GM19452 (cell line): ENCODE measurements around the gene FBRSL1.
A peak's percentile ranks its signal among the peaks of the same experiment; 100 is the strongest.
"Not testable (repeated sequence)": the region's sequence is repeated elsewhere in the genome, so short reads cannot be mapped to it uniquely, and the experiment has no call there.

Source experiments
- ATAC-seq: cut with Tn5 transposase; IDR thresholded peaks from one replicate; pipeline ENCODE4 v1.9.1; 2021; ENCODE audit not compliant: unreplicated experiment

FBRSL1 gene

GRCh38 chr12:132522592-132523380 lies 32.8 kb downstream of the FBRSL1 start:
- ATAC-seq = no peak

- peak; percentile 69 for ATAC-seq
These were observed 33.8 kb downstream of the FBRSL1 start for GRCh38 chr12:132523576-132524331.

GRCh38 chr12:132524405-132524804 lies 34.5 kb downstream of the FBRSL1 start:
- ATAC-seq = no peak

GRCh38 chr12:132525011-132525832 lies 35.3 kb downstream of the FBRSL1 start:
- no peak for ATAC-seq

- ATAC-seq = no peak
These were observed 36.0 kb downstream of the FBRSL1 start for GRCh38 chr12:132525833-132526455.

- no peak for ATAC-seq
These were observed 37.4 kb downstream of the FBRSL1 start for GRCh38 chr12:132527186-132527882.

- ATAC-seq = no peak
These were observed 37.9 kb downstream of the FBRSL1 start for GRCh38 chr12:132527883-132528264.

GRCh38 chr12:132528564-132529106 lies 38.7 kb downstream of the FBRSL1 start:
- ATAC-seq = no peak

GRCh38 chr12:132529156-132529839 lies 39.3 kb downstream of the FBRSL1 start:
- no peak for ATAC-seq

GRCh38 chr12:132529906-132530305 lies 40.0 kb downstream of the FBRSL1 start:
- no peak for ATAC-seq

- ATAC-seq = no peak
These were observed 40.5 kb downstream of the FBRSL1 start for GRCh38 chr12:132530447-132530846.

GRCh38 chr12:132530851-132531250 lies 40.9 kb downstream of the FBRSL1 start:
- no peak for ATAC-seq

GRCh38 chr12:132532711-132533583 lies 43.0 kb downstream of the FBRSL1 start:
- ATAC-seq = not testable (repeated sequence)

GRCh38 chr12:132533584-132533958 lies 43.6 kb downstream of the FBRSL1 start:
- ATAC-seq = no peak

GRCh38 chr12:132534076-132534475 lies 44.1 kb downstream of the FBRSL1 start:
- ATAC-seq = no peak

- ATAC-seq = no peak
These were observed 45.1 kb downstream of the FBRSL1 start for GRCh38 chr12:132535019-132535418.

GRCh38 chr12:132536102-132536876 lies 46.3 kb downstream of the FBRSL1 start:
- ATAC-seq = no peak

- ATAC-seq = no peak
These were observed 47.1 kb downstream of the FBRSL1 start for GRCh38 chr12:132537049-132537448.
